HL-60 (cell line): ENCODE measurements around the gene MMP1.

ENCODE experiments used
- DNase-seq, 2 experiments: peaks; one replicate each; pipeline ENCODE4 v3.0.0-alpha.2; 2010 to 2020; ENCODE audit warnings: low read depth in 1 of 2, low spot score in 1 of 2
- H3K27ac ChIP-seq: fragments of 250-450 bp; sonication (Bioruptor Pico); replicated peaks from 2 replicates; pipeline ENCODE4 v1.5.1; 2020; ENCODE audit warnings: mild to moderate bottlenecking, moderate library complexity
- H3K27me3 ChIP-seq: fragments of 250-450 bp; sonication (Bioruptor Pico); 2 replicates; pipeline ENCODE4 v1.5.1; 2021; ENCODE audit warnings: mild to moderate bottlenecking, moderate library complexity; ENCODE audit not compliant: insufficient read depth, poor library complexity, severe bottlenecking
- H3K4me3 ChIP-seq: replicated peaks from 2 replicates; pipeline ENCODE4 v1.5.1; 2011; ENCODE audit warnings: mild to moderate bottlenecking, control low read depth, low read length; ENCODE audit not compliant: insufficient read depth
- CTCF ChIP-seq: IDR thresholded peaks from one replicate; pipeline ENCODE4 v1.5.1; 2011; ENCODE audit warnings: low read length, control low read depth, inconsistent platforms; ENCODE audit not compliant: insufficient read depth
- GABPA ChIP-seq: IDR thresholded peaks from 2 replicates; pipeline ENCODE4 v1.6.1; 2012; ENCODE audit warnings: low read depth
- POLR2AphosphoS5 ChIP-seq: IDR thresholded peaks from 2 replicates; pipeline ENCODE4 v1.6.1; 2012; ENCODE audit warnings: low read depth
- REST ChIP-seq: IDR thresholded peaks from 2 replicates; pipeline ENCODE4 v1.6.1; 2012; ENCODE audit warnings: low read depth; ENCODE audit not compliant: insufficient replicate concordance
- SPI1 ChIP-seq: IDR thresholded peaks from 2 replicates; pipeline ENCODE4 v1.6.1; 2012; ENCODE audit warnings: low read depth, mild to moderate bottlenecking, borderline replicate concordance

Gene MMP1

GRCh38 chr11:102836290-102836875, 38.4 kb upstream of the MMP1 start:
- DNase-seq = no peak
- peaks cover 12% of the 10 kb centered on the region for H3K27me3 ChIP-seq
- TF ChIP-seq GABPA (no peak), POLR2AphosphoS5 (no peak), CTCF (no peak), REST (no peak), SPI1 (no peak)
- no peak overlapping the region for H3K4me3 ChIP-seq
- H3K27ac ChIP-seq = no peak overlapping the region

GRCh38 chr11:102833731-102834130, 35.8 kb upstream of the MMP1 start:
- TF ChIP-seq GABPA (no peak), POLR2AphosphoS5 (no peak), SPI1 (no peak), CTCF (no peak), REST (no peak)

GRCh38 chr11:102832612-102833011, 34.7 kb upstream of the MMP1 start:
- TF ChIP-seq CTCF (no peak), GABPA (no peak), POLR2AphosphoS5 (no peak), SPI1 (no peak), REST (no peak)
- H3K4me3 ChIP-seq = no peak overlapping the region

More at GRCh38 chr11:102833731-102834130, 35.8 kb upstream of the MMP1 start:
- no peak for DNase-seq
- no peak overlapping the region for H3K4me3 ChIP-seq
- H3K27ac ChIP-seq = no peak overlapping the region
- peaks cover 20% of the 10 kb centered on the region for H3K27me3 ChIP-seq

More at GRCh38 chr11:102832612-102833011, 34.7 kb upstream of the MMP1 start:
- Histone ChIP-seq H3K27me3 (peaks cover 20% of the 10 kb centered on the region), H3K27ac (no peak overlapping the region)
- no peak for DNase-seq
